K562 (cell line): ENCODE results near the gene ZCCHC9.

Experiments
- CEBPB ChIP-seq: fragments of 450-650 bp; IDR thresholded peaks from 2 replicates; pipeline ENCODE4 v1.6.1; 2016; ENCODE audit warnings: missing genetic modification characterization, missing compliant biosample characterization
- CTCF ChIP-seq, 3 experiments: IDR thresholded peaks in 2 of 3; conservative IDR thresholded peaks in 1 of 3; 2 replicates each; pipeline ENCODE4 v1.5.1; 2011 to 2012; ENCODE audit warnings: low read length in 3 of 3, mild to moderate bottlenecking in 3 of 3, control low read depth in 2 of 3, improper control_type of control experiment in 1 of 3, inconsistent platforms in 1 of 3, low read depth in 1 of 3, mixed read lengths in 1 of 3, moderate library complexity in 1 of 3; ENCODE audit not compliant: insufficient read depth in 2 of 3
- CUX1 ChIP-seq: fragments of 200-800 bp; sonication (Bioruptor generic); IDR thresholded peaks from 2 replicates; pipeline ENCODE4 v1.6.1; 2016; ENCODE audit warnings: missing genetic modification characterization, missing compliant biosample characterization
- DNMT1 ChIP-seq: fragments of 450-650 bp; IDR thresholded peaks from 2 replicates; pipeline ENCODE4 v1.6.1; 2016; ENCODE audit warnings: antibody characterized with exemption, mild to moderate bottlenecking
- HDAC2 ChIP-seq: fragments of 450-650 bp; IDR thresholded peaks from 2 replicates; pipeline ENCODE4 v1.6.1; 2016; ENCODE audit warnings: mild to moderate bottlenecking
- HDAC3 ChIP-seq: fragments of 450-650 bp; IDR thresholded peaks from 2 replicates; pipeline ENCODE4 v1.6.1; 2018; ENCODE audit warnings: borderline replicate concordance, mild to moderate bottlenecking, moderate library complexity; ENCODE audit not compliant: partially characterized antibody
- MAFK ChIP-seq: IDR thresholded peaks from 2 replicates; pipeline ENCODE4 v1.6.1; 2011; ENCODE audit warnings: low read length, improper control_type of control experiment
- POLR2AphosphoS5 ChIP-seq: IDR thresholded peaks from 2 replicates; pipeline ENCODE4 v1.6.1; 2011; ENCODE audit warnings: mild to moderate bottlenecking, low read depth, low read length, moderate library complexity; ENCODE audit not compliant: control insufficient read depth, insufficient read depth
- REST ChIP-seq, 2 experiments: fragments of 450-650 bp; formaldehyde crosslinking in 1 of 2; IDR thresholded peaks; 2 replicates each; pipeline versions ENCODE4 v1.4.0 to v1.6.1; 2014 to 2020; ENCODE audit warnings: mild to moderate bottlenecking in 2 of 2, borderline replicate concordance in 1 of 2, low read depth in 1 of 2
- SNAPC5 ChIP-seq: fragments of 250-450 bp; sonication (Bioruptor Pico); IDR thresholded peaks from 2 replicates; pipeline ENCODE4 v1.8.0; 2021; ENCODE audit warnings: moderate library complexity, mild to moderate bottlenecking, inconsistent platforms
- ZNF766 ChIP-seq: fragments of 200-800 bp; sonication (Bioruptor generic); conservative IDR thresholded peaks from 2 replicates; pipeline ENCODE4 v1.6.1; 2016; ENCODE audit warnings: missing genetic modification characterization, missing compliant biosample characterization

- no peak for TF ChIP-seq MAFK
- TF ChIP-seq CTCF (IDR thresholded peaks at IDR 0.05 in 2 of 3, conservative IDR thresholded peaks at IDR 0.05 in 1 of 3; ENCODE audit: insufficient read depth in 2 of 3, low read depth in 1 of 3, low read length in 3 of 3), result no peak
- TF ChIP-seq ZNF766, result no peak
- no peak for TF ChIP-seq HDAC2
- no peak for TF ChIP-seq CUX1 (CRISPR knock-in tag)
- no peak for TF ChIP-seq CEBPB (tag)
- TF ChIP-seq DNMT1, result no peak
- TF ChIP-seq HDAC3, result no peak
- no peak for TF ChIP-seq SNAPC5 (CRISPR knock-in tag)
- TF ChIP-seq REST (IDR thresholded peaks at IDR 0.05; ENCODE audit: borderline replicate concordance), result no peak
- no peak for TF ChIP-seq REST (CRISPR knock-in tag; IDR thresholded peaks at IDR 0.05; ENCODE audit: low read depth)
- no peak for TF ChIP-seq POLR2AphosphoS5
Measured at GRCh38 chr5:81316571-81316970, 15.2 kb downstream of the ZCCHC9 start.
